GM19463 (cell line): ENCODE data around the gene ENHO.

ENCODE experiments used
- ATAC-seq: cut with Tn5 transposase; IDR thresholded peaks from one replicate; pipeline ENCODE4 v1.9.1; 2021; ENCODE audit warnings: mild to moderate bottlenecking, moderate library complexity; ENCODE audit not compliant: unreplicated experiment

The ENHO gene

GRCh38 chr9:34555936-34556525, 33.2 kb upstream of the ENHO start:
- ATAC-seq, result no peak

- ATAC-seq, result no peak
Measured at GRCh38 chr9:34555500-34555899, 32.7 kb upstream of the ENHO start.

GRCh38 chr9:34555002-34555348, 32.2 kb upstream of the ENHO start:
- ATAC-seq, result no peak

- ATAC-seq, result no peak
Measured at GRCh38 chr9:34554211-34555001, 31.6 kb upstream of the ENHO start.

GRCh38 chr9:34553511-34554021, 30.8 kb upstream of the ENHO start:
- ATAC-seq, result no peak

- no peak for ATAC-seq
Measured at GRCh38 chr9:34552986-34553385, 30.2 kb upstream of the ENHO start.

- no peak for ATAC-seq
Measured at GRCh38 chr9:34552606-34552981, 29.8 kb upstream of the ENHO start.

- no peak for ATAC-seq
Measured at GRCh38 chr9:34551751-34552605, 29.2 kb upstream of the ENHO start.

- ATAC-seq, result no peak
Measured at GRCh38 chr9:34550681-34551270, 28.0 kb upstream of the ENHO start.

GRCh38 chr9:34550016-34550680, 27.4 kb upstream of the ENHO start:
- ATAC-seq, result no peak

- no peak for ATAC-seq
Measured at GRCh38 chr9:34549407-34549732, 26.6 kb upstream of the ENHO start.

GRCh38 chr9:34547960-34548611, 25.3 kb upstream of the ENHO start:
- no peak for ATAC-seq

GRCh38 chr9:34546834-34547827, 24.3 kb upstream of the ENHO start:
- no peak for ATAC-seq

GRCh38 chr9:34546102-34546833, 23.5 kb upstream of the ENHO start:
- no peak for ATAC-seq

- ATAC-seq, result no peak
Measured at GRCh38 chr9:34545497-34545896, 22.7 kb upstream of the ENHO start.

- ATAC-seq, result no peak
Measured at GRCh38 chr9:34544035-34544434, 21.2 kb upstream of the ENHO start.

- no peak for ATAC-seq
Measured at GRCh38 chr9:34541540-34541939, 18.8 kb upstream of the ENHO start.

GRCh38 chr9:34540827-34541226, 18.0 kb upstream of the ENHO start:
- ATAC-seq, result no peak

- no peak for ATAC-seq
Measured at GRCh38 chr9:34536685-34537084, 13.9 kb upstream of the ENHO start.
